ENCODE measurements around the gene TRIM17.

The TRIM17 gene

DNA sequence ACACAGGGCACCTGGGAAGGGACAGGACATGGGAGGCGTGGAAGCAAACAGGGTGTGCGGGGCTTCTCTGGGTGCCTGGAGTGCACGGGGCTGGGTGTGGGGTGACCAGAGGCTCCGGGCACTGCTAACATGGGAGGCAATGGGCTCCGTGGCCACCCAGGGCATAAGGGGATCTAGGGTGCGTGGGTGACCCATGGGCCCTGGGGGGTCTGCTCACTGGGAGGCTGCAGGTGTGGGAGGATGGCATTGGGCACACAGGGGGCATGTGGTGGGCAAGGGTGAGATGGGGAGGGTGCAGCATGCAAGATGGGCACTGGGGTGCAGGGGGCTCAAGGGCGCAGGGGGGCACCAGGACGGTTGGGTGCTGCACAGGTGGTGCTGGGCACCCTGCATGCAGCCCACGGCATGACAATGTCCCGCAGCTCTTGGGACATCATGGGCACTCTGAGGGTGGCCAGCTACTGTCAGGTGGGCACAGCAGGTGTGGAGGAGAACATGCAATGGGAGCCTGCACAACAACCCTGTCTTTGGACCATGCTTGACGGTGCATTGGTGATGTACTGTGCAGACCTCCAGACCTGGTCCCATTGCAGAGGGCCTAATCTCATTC is 25.1 kb downstream of the TRIM17 start:
- H3K27ac ChIP-seq, result no peak overlapping the region
- TF ChIP-seq, protein P1, sequence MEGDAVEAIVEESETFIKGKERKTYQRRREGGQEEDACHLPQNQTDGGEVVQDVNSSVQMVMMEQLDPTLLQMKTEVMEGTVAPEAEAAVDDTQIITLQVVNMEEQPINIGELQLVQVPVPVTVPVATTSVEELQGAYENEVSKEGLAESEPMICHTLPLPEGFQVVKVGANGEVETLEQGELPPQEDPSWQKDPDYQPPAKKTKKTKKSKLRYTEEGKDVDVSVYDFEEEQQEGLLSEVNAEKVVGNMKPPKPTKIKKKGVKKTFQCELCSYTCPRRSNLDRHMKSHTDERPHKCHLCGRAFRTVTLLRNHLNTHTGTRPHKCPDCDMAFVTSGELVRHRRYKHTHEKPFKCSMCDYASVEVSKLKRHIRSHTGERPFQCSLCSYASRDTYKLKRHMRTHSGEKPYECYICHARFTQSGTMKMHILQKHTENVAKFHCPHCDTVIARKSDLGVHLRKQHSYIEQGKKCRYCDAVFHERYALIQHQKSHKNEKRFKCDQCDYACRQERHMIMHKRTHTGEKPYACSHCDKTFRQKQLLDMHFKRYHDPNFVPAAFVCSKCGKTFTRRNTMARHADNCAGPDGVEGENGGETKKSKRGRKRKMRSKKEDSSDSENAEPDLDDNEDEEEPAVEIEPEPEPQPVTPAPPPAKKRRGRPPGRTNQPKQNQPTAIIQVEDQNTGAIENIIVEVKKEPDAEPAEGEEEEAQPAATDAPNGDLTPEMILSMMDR (conservative IDR thresholded peaks at IDR 0.05), result no peak

DNA sequence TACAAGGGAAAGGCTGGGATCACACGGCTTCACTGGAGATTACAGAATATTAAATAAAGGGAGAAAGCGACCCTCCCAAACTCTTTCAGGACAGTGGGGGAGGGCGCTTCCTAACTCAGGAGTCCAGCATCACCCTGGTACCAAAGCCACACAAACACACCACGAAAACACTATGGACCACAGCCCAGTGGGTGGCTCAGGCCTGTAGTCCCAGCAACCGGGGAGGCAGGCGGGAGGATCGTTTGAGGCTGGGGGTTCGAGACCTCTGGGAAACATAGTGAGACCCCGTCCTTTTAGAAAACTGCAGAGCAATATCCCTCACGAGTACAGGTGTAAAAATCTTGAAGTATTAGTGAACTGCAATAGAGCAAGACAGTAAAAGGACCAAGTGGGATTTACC is 26.0 kb downstream of the TRIM17 start:
- TF ChIP-seq, protein P1 (conservative IDR thresholded peaks at IDR 0.05), result no peak
- no peak overlapping the region for H3K27ac ChIP-seq

DNA sequence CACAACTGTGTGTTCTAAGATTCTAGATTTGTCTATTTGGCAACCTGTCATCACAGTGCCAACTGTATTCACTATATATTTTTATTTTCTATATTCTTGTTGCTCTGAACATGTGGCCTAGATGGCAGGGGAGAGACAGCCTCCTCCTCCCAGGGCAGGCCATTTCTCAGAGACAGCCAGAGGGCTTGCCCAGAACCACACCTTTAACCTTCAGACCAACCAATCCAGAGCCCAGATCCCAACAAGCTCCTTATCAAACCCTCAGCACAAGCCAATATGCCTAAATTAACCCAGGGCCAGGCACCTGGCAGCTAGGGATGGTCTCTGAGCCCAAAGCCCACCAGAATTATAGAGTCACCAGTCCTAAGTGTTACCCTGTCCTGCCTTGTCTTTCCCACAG is 29.3 kb downstream of the TRIM17 start:
- no peak overlapping the region for H3K27ac ChIP-seq
- TF ChIP-seq, protein P1 (conservative IDR thresholded peaks at IDR 0.05), result no peak

- TF ChIP-seq, protein P1 (conservative IDR thresholded peaks at IDR 0.05), result no peak
- H3K27ac ChIP-seq, result no peak overlapping the region
Measured at GRCh38 chr1:228385232-228385631, 31.4 kb downstream of the TRIM17 start.

GRCh38 chr1:228383773-228384172 is 32.9 kb downstream of the TRIM17 start:
- no peak overlapping the region for H3K27ac ChIP-seq
- TF ChIP-seq, protein P1 (conservative IDR thresholded peaks at IDR 0.05), result no peak

DNA sequence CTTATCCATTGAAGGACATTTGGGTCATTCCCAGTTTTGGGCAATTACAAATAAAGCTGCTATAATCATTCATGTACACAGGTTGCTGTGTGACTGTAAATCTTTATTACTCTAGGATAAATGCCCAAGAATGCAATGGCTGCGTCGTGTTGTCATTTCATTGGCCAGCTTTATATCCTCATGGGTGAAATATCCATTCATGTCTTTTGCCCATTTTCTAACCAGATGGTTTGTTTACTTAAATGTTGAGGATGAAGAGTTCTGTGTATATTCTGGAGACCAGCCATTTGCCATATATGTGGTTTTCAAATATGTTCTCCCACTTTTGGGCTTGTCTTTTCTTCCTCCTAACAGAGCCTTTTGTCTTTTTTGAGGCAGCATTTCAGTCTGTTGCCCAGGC is 35.3 kb downstream of the TRIM17 start:
- no peak overlapping the region for H3K27ac ChIP-seq
- TF ChIP-seq, protein P1 (conservative IDR thresholded peaks at IDR 0.05), result no peak

DNA sequence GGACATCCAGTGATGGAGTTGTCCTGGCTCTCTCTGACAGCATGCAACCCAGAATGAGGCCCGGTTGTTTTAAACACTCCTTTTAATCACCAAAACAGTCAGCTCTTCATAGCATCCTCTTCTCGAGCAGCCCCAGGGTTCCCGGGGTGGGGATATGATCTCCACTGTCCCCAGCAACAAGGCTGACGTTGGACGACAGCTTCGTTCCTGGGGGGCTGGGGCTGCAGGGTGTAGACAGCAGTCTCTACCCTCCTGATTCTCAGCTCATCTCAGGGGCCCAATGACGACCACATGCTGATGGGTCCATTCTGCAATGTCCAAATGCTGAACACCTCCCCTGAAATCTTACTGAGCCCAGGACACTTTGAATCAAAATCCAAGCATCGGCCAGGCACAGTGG is 37.0 kb downstream of the TRIM17 start:
- TF ChIP-seq, protein P1 (conservative IDR thresholded peaks at IDR 0.05), result no peak
- H3K27ac ChIP-seq, result no peak overlapping the region
